T1000 (cell line): ENCODE data around the gene DCXR.
A peak's percentile ranks its signal among the peaks of the same experiment; 100 is the strongest.

Experiments
- DNase-seq: peaks from one replicate; lab custom pipeline; 2025; ENCODE audit warnings: mixed read lengths; lab: John Stamatoyannopoulos, UW

Gene DCXR

DNA sequence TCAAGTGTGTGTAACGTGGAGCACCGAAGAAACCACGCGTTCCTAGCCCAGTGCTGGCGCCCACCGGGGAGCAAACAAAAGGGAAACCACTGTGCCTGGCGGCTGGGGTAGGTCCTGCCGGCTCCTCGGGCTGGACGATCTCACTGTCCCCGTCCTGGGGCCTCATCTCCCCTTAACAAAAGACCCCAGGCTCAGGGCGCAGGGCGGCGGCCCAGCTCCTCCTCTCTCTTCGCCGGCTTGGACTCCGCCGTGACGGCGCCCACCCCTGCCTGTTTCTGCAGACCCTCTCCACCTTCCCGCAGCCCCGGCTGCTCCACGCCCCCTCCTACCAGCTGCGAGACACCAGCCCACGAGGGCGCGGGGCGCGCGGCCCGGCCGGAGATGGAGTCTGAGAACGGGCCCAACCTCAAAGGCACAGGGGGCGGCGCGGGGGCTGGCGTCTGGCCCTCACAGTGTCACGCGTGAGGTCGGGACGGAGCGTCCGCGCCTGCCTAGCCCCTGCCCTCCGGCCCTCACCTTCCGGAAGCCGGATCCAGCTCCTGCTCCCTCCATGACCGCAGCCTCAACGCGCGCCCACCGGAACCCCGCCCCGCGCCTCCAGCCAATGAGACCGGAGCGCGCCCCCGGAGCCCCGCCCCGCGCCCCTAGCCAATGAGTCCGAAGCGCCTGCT is 15.1 kb downstream of the DCXR start, which contains the start of gene CENPX:
CENPX (minus strand) TSS at position 569 of the 671 bp plus-strand sequence; CDS start at position 552, 17 bp downstream.
- DNase-seq: no peak

DNA sequence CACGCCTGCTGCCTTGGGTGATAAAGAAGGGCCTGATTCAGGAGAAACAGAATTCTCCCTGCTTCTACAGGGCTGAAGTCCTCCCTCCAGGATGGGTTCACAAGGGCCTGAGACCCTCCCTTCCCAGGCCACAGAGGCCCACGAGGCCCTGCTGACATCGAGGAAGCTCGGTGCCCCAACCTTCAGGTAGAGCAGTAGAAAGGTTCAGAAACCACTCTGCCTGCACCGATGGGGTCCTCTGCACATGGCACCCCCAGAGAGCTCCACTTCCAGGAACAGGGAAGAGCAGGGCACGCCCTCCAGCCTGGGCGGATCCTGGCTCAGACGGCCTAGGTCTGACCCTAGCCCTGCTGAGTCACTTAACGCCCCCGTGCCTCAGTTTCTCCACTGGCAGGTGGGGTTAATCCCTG is 15.6 kb downstream of the DCXR start:
- DNase-seq: no peak

DNA sequence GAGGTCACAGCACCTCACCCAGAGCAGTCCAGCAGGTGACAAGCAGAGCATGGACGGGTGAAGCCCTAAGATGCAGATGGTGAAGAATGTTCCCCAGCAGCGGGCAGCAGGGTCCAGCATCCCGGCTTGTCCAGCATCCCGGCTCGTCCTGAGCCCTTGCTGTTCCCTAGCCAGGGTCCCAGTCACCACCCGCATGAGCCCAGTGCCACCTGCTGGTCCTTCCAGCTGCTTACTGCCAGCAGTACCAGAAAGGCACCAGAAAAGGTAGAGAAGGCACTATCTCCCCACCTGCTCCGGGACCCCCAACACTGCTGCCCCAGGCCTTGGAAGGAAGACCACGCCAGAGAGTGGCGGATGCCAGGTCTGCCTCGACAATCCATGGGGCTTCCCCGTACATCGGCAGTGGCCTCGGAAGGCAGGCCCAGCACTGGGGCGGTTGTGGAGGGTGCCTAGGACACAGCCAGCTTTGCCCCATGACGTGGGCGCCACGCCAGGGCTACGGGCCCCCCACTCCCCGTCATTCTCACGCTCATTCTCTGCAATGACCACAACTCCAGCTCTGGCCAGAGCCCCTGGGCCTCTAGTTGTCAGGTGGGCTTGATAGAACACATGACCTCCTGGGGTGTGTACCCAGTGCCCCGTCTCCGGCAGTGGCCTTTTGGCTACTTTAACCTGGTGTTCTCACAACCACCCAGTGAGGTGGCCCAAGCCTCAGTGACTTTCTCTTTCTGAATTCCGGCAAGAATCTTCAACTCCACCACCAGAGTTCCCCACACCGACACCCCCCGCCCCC is 16.2 kb downstream of the DCXR start:
- peak; percentile 59 for DNase-seq

DNA sequence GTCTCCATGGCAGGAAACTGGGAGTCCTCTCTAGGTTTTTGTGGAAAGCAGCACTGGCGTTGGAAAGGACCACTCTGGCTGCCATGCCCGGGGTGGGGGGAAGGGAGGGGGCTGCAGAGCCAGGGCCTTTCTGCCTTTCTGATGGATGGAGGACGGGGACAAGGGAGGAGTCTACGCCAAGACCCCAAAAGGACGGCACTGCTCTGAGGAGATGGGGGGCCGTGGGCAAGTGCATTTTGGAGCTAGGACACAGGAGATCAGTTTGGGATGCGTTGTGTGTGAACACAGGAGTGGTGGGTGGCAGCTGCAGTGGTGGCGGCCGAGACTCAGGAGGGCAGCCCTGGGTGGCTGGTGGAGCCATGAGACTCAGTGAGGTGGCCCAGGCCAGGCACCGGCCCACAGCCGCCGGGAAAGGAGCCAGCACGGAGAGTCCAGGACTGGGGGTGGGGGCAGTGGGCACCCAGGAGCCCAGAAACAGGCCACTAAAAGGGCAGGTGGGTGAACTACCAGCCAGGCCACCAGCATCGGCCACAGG is 16.9 kb downstream of the DCXR start:
- DNase-seq: no peak

DNA sequence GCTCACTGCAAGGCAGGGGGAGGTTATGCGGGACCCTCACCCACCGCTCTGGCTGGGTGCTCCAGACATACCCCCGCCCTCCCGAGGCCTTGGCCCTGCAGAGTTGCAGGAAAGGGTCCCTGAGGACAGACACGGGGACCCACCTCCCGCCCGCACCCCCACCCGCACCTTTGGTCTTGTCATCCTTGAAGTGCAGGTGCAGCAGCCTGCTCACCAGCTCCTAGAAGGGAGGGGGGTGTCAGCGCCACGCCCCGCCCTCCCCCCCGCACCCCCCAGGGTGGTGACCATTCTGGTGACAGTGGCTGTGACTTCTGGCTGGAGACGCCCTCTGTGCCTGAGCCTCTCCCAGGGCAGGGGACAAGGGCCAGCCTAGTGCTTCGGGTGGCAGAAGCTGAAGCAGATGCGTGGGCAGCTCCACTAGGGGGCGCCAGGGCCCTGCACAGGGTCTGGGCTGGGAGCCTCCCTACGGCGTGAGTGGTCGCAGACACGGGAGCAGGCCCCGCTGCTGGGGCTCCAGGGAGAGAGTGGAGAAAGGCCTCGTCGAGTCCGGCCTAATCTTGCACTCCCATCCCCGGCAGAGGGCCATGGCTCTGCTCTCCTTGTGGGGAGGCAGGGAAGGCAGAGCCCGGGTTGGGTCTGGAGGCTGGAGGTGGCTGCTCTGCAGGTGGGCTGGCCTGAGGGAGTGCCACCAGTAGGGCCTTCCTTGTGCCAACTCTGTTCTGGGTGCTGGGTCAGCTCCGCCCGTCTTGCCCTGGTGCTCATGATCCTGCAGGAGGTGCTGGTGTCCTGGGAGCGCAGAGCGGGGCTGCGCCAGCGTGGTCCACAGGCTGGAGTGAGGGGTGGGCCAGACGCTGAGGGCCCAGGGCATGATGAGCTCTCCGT is 17.6 kb downstream of the DCXR start:
- peak; percentile 39 for DNase-seq

DNA sequence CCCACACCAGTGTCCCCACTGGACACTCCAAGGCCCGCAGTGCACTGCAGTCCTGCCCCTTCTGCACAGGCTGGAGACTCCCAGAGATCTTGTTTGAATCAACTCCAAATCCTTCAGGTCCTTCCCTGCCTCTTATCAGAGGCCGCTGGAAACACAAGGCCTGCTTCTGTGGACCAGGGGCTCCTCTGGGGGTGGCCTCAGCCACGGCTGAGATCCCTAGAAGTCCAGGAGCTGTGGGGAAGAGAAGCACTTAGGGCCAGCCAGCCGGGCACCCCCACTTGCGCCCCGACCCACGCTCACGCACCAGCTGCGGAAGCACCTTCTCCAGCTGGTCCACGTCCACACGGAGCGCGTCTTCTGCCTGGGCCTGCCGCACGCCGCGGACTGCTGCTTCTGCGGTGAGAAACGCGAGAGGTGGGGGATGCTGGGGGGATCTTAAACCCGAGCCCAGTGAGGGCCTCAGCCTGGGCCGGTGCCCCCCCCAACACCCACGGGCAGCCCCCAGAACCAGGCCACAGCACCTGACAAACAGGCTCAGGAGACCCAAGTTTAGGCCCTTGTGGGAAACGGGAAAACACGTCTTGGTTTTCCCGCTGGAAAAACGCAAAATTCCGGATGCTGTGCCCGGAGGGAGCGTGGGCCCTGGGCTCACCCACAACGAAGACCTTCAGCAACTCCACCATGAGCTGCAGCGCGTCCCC is 18.4 kb downstream of the DCXR start:
- DNase-seq: no peak

DNA sequence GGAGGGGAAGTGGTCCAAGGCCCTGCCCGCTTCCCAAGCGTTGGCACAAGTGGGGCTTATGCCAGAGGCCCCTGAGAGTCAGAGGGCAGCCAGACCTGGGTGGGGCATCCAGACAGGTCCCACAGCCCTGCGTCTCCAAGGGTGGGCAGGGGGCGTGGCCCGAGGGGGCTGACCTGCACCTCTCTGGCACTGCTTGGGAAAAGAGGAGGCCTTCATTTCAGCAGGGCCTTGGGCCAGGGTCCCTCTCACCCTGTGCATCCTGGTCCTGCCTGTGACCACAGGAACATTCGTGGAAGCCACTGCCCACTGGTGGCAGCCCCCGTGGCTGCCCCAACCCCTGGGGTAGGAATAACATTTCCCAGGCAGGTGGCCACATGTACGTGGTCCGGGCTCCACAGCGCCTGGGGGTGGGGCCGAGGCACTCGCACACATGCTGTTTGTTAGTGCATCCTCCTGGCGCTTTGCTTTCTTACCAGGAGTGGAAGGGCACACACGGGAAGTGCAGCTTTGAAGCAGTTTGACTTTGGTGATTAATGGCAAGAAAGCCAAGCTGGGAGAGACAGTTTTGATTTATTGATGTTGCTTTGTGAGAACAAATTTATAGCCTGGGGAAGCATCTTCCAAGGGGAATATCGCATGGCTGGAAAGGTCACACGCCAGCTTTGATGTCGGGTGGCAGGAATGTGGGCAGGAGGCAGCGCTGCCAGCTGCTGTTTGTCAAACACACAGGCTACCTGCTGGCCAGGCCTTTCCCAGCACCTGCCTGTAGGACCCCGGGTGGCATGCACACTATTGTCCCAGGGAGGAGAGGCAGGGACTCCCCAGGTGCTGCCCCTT is 19.1 kb downstream of the DCXR start:
- DNase-seq: no peak

DNA sequence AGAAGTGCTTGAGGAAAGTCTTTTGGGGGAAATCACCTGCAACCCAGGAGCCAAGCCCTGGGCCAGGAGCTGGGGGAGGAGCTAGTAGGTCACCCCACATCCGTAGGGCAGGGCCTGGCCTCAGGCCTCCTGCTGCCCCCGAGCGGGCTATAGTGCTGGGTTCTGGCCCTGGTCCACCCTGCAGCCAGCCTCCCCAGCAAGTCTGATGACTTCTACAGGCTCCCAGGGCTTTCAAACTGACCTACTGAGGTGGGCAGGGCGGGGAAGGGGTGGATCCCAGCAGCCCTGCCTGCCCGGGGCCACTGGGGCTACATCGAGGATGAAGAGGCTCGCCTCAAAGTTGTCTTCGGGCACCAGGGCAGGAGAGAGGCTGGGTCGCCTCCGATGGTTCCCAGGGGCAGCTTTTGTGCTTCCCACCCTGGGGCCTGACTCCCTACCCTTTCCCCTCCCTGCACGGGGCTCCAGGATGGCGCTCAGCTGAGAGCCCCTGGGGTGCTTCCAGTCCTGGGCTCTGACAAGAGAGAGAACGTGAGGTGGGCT is 19.8 kb downstream of the DCXR start:
- no peak for DNase-seq

DNA sequence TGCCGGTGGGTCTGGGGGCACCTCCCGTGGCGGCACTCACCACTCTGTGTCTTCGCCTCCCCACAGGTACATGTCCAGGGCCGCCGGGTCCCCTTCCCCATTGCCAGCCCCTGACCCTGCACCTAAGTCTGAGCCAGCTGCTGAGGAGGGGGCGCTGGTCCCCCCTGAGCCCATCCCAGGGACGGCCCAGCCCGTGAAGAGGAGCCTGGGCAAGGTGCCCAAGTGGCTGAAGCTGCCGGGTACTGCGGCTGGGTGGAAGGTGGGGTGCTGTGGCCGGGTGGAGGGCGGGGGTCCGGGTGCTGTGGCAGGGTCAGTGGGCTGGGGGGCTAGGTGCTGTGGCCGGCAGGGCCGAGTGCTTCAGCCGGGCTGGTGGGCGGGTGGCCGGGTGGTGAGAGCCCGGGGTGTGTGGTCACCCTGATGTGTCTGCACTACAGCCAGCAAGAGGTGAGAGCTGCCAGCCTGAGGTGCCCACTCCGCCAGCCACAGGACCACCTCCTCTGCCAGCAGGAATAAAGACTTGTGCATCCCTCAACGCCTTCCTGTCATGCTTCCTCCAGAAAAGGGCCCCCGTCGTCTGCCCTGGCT is 20.5 kb downstream of the DCXR start:
- DNase-seq: no peak

DNA sequence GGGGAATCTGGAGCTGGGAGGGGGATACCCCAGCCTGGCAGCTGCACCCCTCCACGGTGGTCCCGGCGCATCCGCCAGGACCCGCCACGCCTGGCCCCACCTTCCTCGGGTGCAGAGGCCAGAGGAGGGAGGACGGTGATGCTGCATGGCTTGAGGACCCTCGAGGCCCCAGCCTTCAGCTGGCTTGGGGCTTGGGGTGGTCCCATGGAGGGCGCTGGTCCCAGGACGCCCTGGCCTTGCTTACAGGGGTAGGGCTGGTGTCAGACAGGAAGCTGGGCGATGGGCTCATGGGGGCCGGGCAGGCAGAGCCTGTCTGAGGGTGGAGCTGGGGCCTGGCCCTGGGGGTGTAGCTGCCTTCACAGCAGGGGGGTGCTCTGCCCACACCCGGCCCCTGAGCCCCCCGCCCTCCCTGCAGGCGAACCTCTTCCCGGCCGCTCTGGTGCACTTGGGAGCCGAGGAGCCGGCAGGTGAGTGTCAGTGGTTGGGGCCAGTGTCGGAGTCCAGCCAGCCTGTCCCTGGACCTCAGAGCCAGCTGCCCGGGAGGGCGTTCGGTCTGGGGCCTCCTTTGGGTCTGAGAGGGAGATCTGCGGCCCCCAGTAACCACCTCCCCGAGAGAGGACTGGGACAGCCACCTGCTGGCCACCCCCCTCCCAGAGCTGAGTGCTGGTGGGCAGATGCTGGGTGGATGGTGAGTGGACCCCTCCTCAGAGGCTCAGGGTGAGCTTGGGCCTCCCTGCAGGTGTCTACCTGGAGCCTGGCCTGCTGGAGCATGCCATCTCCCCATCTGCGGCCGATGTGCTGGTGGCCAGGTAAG is 21.2 kb downstream of the DCXR start:
- no peak for DNase-seq

DNA sequence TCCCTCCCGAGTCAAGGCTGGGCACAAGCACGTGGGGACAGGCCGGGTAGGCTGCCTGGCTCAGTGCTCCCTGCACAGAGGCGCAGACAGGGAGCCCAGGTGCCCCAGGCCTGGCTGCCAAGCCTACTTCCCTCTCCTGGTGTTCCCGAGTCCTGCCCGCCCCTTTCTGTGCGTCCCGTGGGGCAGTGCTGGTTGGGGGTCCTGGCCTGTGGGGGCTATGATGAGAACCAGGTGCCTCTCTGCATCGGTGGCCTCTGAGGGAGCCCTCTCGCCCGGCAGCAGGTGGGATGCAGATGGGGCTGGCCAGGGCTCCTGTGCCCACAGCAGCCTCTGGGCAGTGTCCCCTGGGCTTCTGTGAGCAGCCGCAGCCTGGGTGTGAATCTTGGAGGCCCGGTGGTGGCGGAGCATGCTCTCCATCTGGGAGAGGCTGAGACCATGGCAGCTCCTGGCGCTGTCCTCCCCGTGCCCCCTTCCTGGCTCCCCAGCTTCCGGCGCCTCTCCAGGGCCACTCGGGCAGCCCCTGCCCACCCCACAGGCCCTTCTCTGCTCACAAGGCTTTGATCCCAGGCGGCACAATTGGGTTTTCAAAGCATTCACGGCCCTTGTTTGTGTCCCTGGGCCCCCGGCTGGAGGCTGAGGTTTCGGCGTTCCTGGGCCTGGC is 22.1 kb downstream of the DCXR start:
- DNase-seq: no peak

DNA sequence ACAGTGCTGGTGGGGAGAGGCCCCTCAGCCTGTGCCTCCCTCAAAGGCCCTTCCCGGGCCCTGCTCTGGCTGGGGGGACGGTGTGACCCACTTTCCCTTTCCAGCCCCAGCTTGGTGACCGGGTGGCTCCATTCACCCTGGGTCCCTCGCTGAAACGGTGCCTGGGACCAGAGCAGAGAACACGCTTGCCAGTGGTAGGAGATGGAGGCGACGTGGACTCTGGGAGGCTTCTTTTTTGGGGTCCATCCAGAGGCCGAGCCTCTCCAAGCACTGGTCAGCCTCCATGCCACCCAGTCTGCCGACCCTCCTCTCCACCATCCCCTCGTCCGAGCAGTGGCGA is 22.6 kb downstream of the DCXR start:
- DNase-seq: no peak

DNA sequence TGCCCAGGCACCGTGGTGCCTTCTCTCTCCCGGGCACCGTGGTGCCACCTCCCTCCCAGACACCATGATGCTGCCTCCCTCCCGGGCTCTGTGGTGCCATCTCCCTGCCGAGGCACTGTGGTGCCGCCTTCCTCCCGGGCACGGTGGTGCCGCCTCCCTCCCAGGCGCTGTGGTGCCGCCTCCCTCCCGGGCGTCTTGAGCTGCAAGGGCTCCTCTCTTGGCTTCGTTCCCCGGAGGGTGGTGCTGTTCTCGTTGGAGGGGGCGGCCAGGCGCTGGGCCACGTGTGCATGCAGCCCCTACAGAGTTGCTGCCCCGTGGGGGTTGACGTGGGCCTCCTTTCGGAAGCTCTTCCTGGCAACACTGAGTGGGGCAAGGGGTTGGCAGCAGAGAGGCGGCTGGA is 23.1 kb downstream of the DCXR start:
- no peak for DNase-seq

DNA sequence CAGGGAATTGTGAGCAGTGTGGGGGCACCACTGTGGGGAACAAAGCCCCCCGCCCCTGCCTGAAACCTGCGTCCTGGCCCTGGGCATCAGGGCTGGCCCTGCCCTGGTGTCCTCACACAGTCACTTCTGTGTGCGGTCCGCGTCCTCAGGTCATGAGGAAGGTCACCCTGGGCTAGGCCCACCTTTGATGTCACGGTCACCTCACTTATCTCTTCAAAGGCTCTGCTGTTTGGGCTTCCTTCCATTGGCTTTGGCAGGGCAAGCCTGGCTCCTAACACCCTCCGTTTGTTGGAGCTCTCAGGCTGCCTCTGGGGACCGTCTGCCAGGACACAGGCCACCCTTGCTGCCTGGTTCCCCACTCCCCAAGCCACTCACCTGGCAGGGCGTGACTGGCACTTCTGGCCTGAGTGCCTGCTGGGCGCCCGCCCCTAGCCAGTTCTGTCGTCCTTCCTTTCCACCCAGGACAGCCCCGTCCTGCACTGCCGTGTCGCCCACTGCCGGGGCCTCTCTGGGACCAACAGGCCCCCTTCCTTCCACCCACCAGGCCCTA is 23.6 kb downstream of the DCXR start:
- DNase-seq: no peak

DNA sequence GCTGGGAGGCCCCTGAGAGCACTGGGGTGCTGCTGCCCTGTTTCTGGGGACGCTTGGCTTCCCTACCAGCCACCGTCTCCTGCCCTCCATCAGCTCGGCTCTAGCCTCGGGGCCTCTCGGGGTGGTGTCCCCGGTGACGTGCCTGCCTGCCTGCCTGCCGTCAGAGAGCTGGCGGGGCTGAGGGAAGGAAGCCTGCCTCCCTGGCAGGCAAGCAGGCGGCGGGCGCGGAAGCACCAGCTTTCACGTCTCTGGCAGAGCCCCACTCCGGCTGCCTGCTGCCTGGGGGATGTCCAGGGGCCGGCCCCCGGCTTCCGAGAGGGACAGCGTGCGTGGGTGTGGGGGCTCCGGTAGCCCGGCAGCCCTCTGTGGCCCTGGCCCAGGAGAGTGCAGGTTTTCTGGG is 24.2 kb downstream of the DCXR start:
- DNase-seq: no peak

DNA sequence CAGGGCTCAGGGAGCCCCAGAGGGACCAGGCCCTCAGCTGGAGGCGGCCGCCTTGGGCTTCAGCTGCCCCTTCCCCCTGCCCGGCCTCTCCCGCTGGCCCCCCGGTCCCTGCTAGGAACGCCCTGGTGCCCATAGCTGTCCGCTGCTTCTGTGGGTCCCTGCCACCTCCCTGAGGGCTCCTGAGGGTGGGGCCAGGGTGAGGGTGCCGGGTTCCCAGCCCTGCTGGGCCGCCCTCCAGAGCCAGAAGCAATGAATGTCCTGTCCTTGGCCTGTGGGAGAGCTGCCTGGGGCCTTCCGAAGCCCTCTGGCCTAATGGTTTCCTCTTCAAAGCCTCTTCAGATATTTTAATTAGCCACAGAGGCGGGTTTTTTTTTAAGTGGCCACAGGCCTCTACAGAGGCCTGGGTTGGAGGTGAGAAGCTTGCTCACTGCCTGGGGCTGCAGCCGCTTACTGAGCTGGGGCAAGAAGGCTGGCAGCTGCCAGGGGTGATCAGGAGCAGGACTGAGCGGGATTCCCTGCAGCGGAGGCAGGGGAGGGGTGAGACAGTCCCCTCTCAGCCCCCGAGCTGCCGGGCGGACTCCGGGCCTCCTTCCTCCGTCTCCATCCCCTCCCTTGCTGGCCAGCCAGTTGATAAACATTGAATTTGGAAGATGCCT is 24.7 kb downstream of the DCXR start:
- DNase-seq: peak; percentile 53

DNA sequence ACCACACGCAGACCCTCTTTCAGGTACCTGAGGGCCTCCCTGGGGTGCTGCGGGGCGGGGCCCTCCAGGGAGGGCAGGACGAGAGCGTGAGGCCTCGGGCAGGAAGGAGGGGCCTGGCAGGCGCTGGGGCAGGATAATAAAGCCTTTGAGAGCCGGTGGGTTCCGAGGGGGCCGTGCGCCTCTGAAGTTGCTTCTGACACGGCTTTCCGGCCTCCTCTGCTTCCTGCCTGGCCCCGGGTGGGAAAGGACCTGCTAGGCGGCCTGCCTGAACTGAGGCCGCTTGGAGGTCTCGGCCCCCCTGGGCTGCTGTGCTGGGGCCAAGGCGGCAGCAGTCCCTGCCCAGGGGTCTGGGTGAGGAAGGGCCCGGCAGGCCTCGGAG is 25.2 kb downstream of the DCXR start:
- no peak for DNase-seq

DNA sequence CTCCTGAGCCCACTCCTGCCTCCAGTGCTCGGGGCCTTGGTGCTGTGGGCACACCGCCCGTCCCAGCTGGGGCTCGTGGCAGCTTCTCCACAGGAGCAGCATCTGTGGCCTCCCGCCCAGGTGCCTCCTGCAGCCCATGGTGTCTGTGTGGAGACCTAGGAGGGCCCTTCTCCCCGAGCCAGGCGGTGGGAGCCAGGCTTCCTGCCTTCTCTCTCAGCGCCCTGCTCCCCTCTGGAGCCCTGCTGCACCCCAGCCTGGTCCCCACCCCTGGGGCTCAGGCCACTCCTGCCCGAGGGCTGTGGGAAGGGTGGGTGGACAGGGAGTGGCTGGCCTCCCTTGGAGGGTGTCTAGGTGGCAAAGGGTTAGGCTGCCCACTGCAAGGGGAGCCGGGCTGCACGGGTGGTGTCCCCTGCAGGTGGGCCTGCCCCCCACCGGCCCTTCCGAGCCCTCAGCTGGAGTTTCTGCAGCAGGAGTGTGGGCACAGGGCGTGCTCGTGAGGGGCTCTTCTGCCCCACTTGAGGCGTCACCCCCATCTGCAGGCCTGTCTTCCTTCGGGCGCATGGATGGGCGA is 25.8 kb downstream of the DCXR start:
- DNase-seq: no peak
